IMR-90 (cell line): ENCODE results near the gene RAD51B. TPM values are rescaled to one million over a fixed set of nuclear protein-coding genes. Genes with fewer than 3 reads are reported as not detected.

Experiments used
- ATAC-seq: fragments of 200-7000 bp; cut with Tn5 transposase; 2 replicates; pipeline ENCODE4 v1.9.1; 2020; ENCODE audit warnings: low read depth, mild to moderate bottlenecking, moderate library complexity
- BruUV-seq: library from RNA; stranded (reverse); fragments of 400-500 nt; replicated peaks from 2 replicates; lab custom pipeline; 2021; lab: Mats Ljungman, UMichigan
- CTCF ChIA-PET: fragments of 300-600 bp; formaldehyde crosslinking; extraction: SDS; loops from one replicate; lab custom pipeline; 2021; ENCODE audit warnings: antibody characterized with exemption; lab: Yijun Ruan, JAX
- POLR2A ChIA-PET: fragments of 300-600 bp; sonication (Branson Sonifier 250); formaldehyde crosslinking; loops from one replicate; lab custom pipeline; 2022; ENCODE audit warnings: antibody characterized with exemption; ENCODE audit not compliant: unreplicated experiment; lab: Charles Lee
- DNase-seq: peaks from one replicate; pipeline ENCODE4 v3.0.0; 2013
- H2AFZ ChIP-seq: replicated peaks from 2 replicates; pipeline ENCODE3; 2013; ENCODE audit warnings: low read length, mild to moderate bottlenecking; ENCODE audit not compliant: poor library complexity
- H2AK5ac ChIP-seq: 2 replicates; pipeline ENCODE4 v1.6.1; 2013; ENCODE audit warnings: low read depth, low read length, inconsistent platforms
- H2AK9ac ChIP-seq: replicated peaks from 2 replicates; pipeline ENCODE3; 2013; ENCODE audit warnings: mild to moderate bottlenecking, low read depth, low read length, moderate library complexity; ENCODE audit not compliant: poor library complexity
- H2BK120ac ChIP-seq: 2 replicates; pipeline ENCODE4 v1.6.1; 2013; ENCODE audit warnings: low read depth, low read length, inconsistent platforms
- H2BK15ac ChIP-seq: 3 replicates; pipeline ENCODE4 v1.6.1; 2013; ENCODE audit warnings: low read depth, low read length, inconsistent platforms
- H2BK20ac ChIP-seq: 2 replicates; pipeline ENCODE4 v1.6.1; 2013; ENCODE audit warnings: low read depth, mild to moderate bottlenecking, inconsistent platforms, low read length, moderate library complexity
- H2BK5ac ChIP-seq: 2 replicates; pipeline ENCODE4 v1.6.1; 2013; ENCODE audit warnings: mild to moderate bottlenecking, low read depth, low read length, inconsistent platforms; ENCODE audit not compliant: poor library complexity, severe bottlenecking
- H3K14ac ChIP-seq: replicated peaks from 2 replicates; pipeline ENCODE4 v1.6.1; 2013; ENCODE audit warnings: low read depth, low read length, inconsistent platforms
- H3K18ac ChIP-seq: 2 replicates; pipeline ENCODE4 v1.6.1; 2013; ENCODE audit warnings: low read depth, low read length, control low read depth
- H3K23ac ChIP-seq: 2 replicates; pipeline ENCODE4 v1.6.1; 2013; ENCODE audit warnings: low read depth, low read length, inconsistent platforms
- H3K27ac ChIP-seq: 2 replicates; pipeline ENCODE4 v1.5.1; 2013; ENCODE audit warnings: mild to moderate bottlenecking, control low read depth, low read length; ENCODE audit not compliant: insufficient read depth
- H3K27me3 ChIP-seq: 2 replicates; pipeline ENCODE4 v1.6.1; 2013; ENCODE audit warnings: low read length; ENCODE audit not compliant: control insufficient read depth, insufficient read depth
- H3K36me3 ChIP-seq: 2 replicates; pipeline ENCODE4 v1.6.1; 2013; ENCODE audit warnings: low read length, mixed read lengths; ENCODE audit not compliant: control insufficient read depth, insufficient read depth
- H3K4ac ChIP-seq: 2 replicates; pipeline ENCODE4 v1.6.1; 2013; ENCODE audit warnings: low read depth, low read length, inconsistent platforms
- H3K4me1 ChIP-seq: 2 replicates; pipeline ENCODE4 v1.6.1; 2013; ENCODE audit warnings: low read length, mixed read lengths; ENCODE audit not compliant: control insufficient read depth, insufficient read depth
- H3K4me2 ChIP-seq: 2 replicates; pipeline ENCODE4 v1.6.1; 2013; ENCODE audit warnings: low read depth, mild to moderate bottlenecking, control low read depth, low read length, moderate library complexity
- H3K4me3 ChIP-seq: 2 replicates; pipeline ENCODE4 v1.5.1; 2013; ENCODE audit warnings: low read depth, mild to moderate bottlenecking, control low read depth, low read length, moderate library complexity; ENCODE audit not compliant: insufficient read depth
- H3K56ac ChIP-seq: 2 replicates; pipeline ENCODE4 v1.6.1; 2013; ENCODE audit warnings: low read length, inconsistent platforms; ENCODE audit not compliant: insufficient read depth; ENCODE audit errors: extremely low read depth
- H3K79me1 ChIP-seq, 2 experiments: 2 replicates each; pipeline ENCODE4 v1.6.1; 2013; ENCODE audit warnings: low read length in 2 of 2, inconsistent platforms in 1 of 2, low read depth in 1 of 2
- H3K9ac ChIP-seq: 2 replicates; pipeline ENCODE4 v1.6.1; 2013; ENCODE audit warnings: low read depth, low read length, control low read depth
- H3K9me1 ChIP-seq: 2 replicates; pipeline ENCODE4 v1.6.1; 2013; ENCODE audit warnings: low read length, inconsistent platforms; ENCODE audit not compliant: insufficient read depth
- H3K9me3 ChIP-seq: 2 replicates; pipeline ENCODE4 v1.6.1; 2013; ENCODE audit warnings: low read length; ENCODE audit not compliant: control insufficient read depth, insufficient read depth
- H4K20me1 ChIP-seq: 2 replicates; pipeline ENCODE4 v1.6.1; 2013; ENCODE audit warnings: low read length, inconsistent platforms; ENCODE audit not compliant: insufficient read depth
- H4K5ac ChIP-seq: 2 replicates; pipeline ENCODE4 v1.6.1; 2013; ENCODE audit warnings: mild to moderate bottlenecking, low read depth, low read length, control low read depth
- H4K8ac ChIP-seq, 2 experiments: 2 replicates each; pipeline ENCODE4 v1.6.1; 2013; ENCODE audit warnings: low read depth in 2 of 2, low read length in 2 of 2, control low read depth in 1 of 2, inconsistent platforms in 1 of 2
- H4K91ac ChIP-seq: 2 replicates; pipeline ENCODE4 v1.6.1; 2013; ENCODE audit warnings: low read depth, low read length, inconsistent platforms; ENCODE audit not compliant: insufficient read depth
- CEBPB ChIP-seq: IDR thresholded peaks from 2 replicates; pipeline ENCODE4 v1.6.1; 2012; ENCODE audit warnings: low read depth, low read length, improper control_type of control experiment
- CHD1 ChIP-seq: IDR thresholded peaks from 2 replicates; pipeline ENCODE4 v1.6.1; 2012; ENCODE audit warnings: low read depth, low read length, improper control_type of control experiment
- CTCF ChIP-seq: conservative IDR thresholded peaks from 2 replicates; pipeline ENCODE4 v1.5.1; 2012; ENCODE audit warnings: mild to moderate bottlenecking, low read depth, low read length, improper control_type of control experiment
- FOS ChIP-seq: fragments of 150-350 bp; IDR thresholded peaks from 2 replicates; pipeline ENCODE4 v1.6.1; 2016; ENCODE audit warnings: low read depth, low read length
- MAFK ChIP-seq: IDR thresholded peaks from 2 replicates; pipeline ENCODE4 v1.6.1; 2012; ENCODE audit warnings: low read depth, low read length, improper control_type of control experiment
- MAZ ChIP-seq: IDR thresholded peaks from 2 replicates; pipeline ENCODE4 v1.6.1; 2012; ENCODE audit warnings: low read depth, mild to moderate bottlenecking, low read length, improper control_type of control experiment, moderate library complexity, borderline replicate concordance
- POLR2A ChIP-seq: IDR thresholded peaks from 2 replicates; pipeline ENCODE4 v1.6.1; 2012; ENCODE audit warnings: mild to moderate bottlenecking, low read depth, low read length
- RAD21 ChIP-seq: IDR thresholded peaks from 2 replicates; pipeline ENCODE4 v1.6.1; 2012; ENCODE audit warnings: low read length, improper control_type of control experiment
- RFX5 ChIP-seq: IDR thresholded peaks from 2 replicates; pipeline ENCODE4 v1.8.0; 2012; ENCODE audit warnings: low read depth, mild to moderate bottlenecking, low read length, moderate library complexity
- WGBS, 2 experiments: methylation state at CpG; one replicate each; pipeline versions ENCODE4 v1.1.5 to v1.1.7; 2013; ENCODE audit warnings: missing lambda C conversion rate in 2 of 2; ENCODE audit not compliant: insufficient read length in 1 of 2; ENCODE audit errors: extremely low coverage in 2 of 2; 5-methylcytosine and 5-hydroxymethylcytosine counted together
- dilution Hi-C: fragments of 300-500 bp; cut with HindIII; formaldehyde crosslinking; loops from one replicate; pipeline ENCODE4 v1.14.3; 2018; ENCODE audit warnings: low sequenced_read_pairs; ENCODE audit not compliant: unreplicated experiment
- in situ Hi-C: fragments of 300-500 bp; cut with MboI; formaldehyde crosslinking; loops from 3 replicates; pipeline ENCODE4 v1.14.3; 2019; ENCODE audit warnings: low sequenced_read_pairs, inconsistent platforms, mixed read lengths
- intact Hi-C: fragments of 100-400 bp; cut with micrococcal nuclease; formaldehyde crosslinking; loops from 2 replicates; pipeline ENCODE4 v1.10.0; 2022
- polyA plus RNA-seq, 3 experiments: library from polyadenylated mRNA; depleted of rRNA; stranded (reverse); fragments of >200 nt; gene quantifications; 2 replicates each; pipeline ENCODE4 v1.2.3, GENCODE V29; 2012; ENCODE audit warnings: low replicate concordance in 1 of 3
- total RNA-seq: library from RNA; depleted of rRNA; stranded (reverse); fragments of >200 nt; gene quantifications from 2 replicates; pipeline ENCODE4 v1.2.3, GENCODE V29; 2012
- TF ChIP-seq, protein P1 (sequence below): fragments of 150-350 bp; IDR thresholded peaks from 2 replicates; pipeline ENCODE4 v1.6.1; 2016; ENCODE audit warnings: low read depth, mild to moderate bottlenecking, low read length, moderate library complexity, borderline replicate concordance

Gene RAD51B
- total and polyA plus RNA-seq, 2 of the 4 experiments (the other 2 are of a cell fraction): 5.1 to 18.8 TPM

DNA sequence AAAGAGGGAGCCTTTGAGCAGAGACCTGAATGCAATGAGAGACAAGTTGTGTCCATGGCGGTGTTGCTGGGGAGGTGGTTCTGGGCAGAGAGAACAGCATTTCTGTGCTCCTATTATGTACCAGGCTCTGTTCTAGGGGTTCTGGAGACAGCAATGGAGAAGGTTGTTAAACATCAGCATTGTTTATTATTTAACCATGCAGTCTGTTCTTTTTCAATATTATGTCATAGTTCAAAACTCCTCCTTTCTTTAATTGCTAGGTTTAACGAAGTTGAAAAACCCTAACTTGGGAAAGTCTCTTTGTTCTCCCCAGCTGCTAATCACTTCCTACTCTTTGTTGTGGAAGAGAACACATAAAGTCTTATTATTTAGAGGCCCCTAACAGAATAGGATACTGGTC is 279.3 kb downstream of the RAD51B start:
- CTCF ChIA-PET: no interaction called here
- POLR2A ChIA-PET: no interaction called here
- no peak for ATAC-seq

More for the DNA sequence above, 279.3 kb downstream of the RAD51B start:
- no peak overlapping the region for H3K27ac ChIP-seq
- DNase-seq: no peak
- no peaks in the 10 kb centered on the region for H3K79me1 ChIP-seq
- no peak overlapping the region for H2BK5ac ChIP-seq
- H3K23ac ChIP-seq: no peak overlapping the region
- no peaks in the 10 kb centered on the region for H3K27me3 ChIP-seq
- H2AK9ac ChIP-seq: no peak overlapping the region
- H3K14ac ChIP-seq: no peak overlapping the region
- TF ChIP-seq MAFK (no peak), CTCF (no peak), FOS (no peak), CEBPB (no peak), RAD21 (no peak), RFX5 (no peak), MAZ (no peak), CHD1 (no peak), POLR2A (no peak)
- TF ChIP-seq, protein P1, sequence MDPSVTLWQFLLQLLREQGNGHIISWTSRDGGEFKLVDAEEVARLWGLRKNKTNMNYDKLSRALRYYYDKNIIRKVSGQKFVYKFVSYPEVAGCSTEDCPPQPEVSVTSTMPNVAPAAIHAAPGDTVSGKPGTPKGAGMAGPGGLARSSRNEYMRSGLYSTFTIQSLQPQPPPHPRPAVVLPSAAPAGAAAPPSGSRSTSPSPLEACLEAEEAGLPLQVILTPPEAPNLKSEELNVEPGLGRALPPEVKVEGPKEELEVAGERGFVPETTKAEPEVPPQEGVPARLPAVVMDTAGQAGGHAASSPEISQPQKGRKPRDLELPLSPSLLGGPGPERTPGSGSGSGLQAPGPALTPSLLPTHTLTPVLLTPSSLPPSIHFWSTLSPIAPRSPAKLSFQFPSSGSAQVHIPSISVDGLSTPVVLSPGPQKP: no peak
- H3K36me3 ChIP-seq: no peaks in the 10 kb centered on the region
- H3K4ac ChIP-seq: no peak overlapping the region
- no peak overlapping the region for H3K56ac ChIP-seq
- H2AK5ac ChIP-seq: no peak overlapping the region
- H2AFZ ChIP-seq: no peak overlapping the region
- H4K5ac ChIP-seq: no peak overlapping the region
- dilution Hi-C loops (no loop called here), in situ Hi-C loops (no loop called here), intact Hi-C loops (no loop called here)
- no peak overlapping the region for H2BK120ac ChIP-seq
- no peak overlapping the region for H4K91ac ChIP-seq
- no peak overlapping the region for H2BK15ac ChIP-seq
- peaks cover 11% of the 10 kb centered on the region for H3K9me3 ChIP-seq
- no peaks in the 10 kb centered on the region for H4K20me1 ChIP-seq
- H3K4me3 ChIP-seq: no peak overlapping the region
- no peak overlapping the region for H3K9ac ChIP-seq
- BruUV-seq: no TSS peak
- no CpG with 5 or more reads among the region's 2 CpGs for WGBS, 2 experiments
- H2BK20ac ChIP-seq: no peak overlapping the region
- peaks cover 2% of the 10 kb centered on the region; the same call in 1 of the 2 replicates for H3K9me1 ChIP-seq
- peaks cover 1% of the 10 kb centered on the region; the same call in 1 of the 2 replicates for H3K4me1 ChIP-seq
- no peak overlapping the region for H3K4me2 ChIP-seq
- H4K8ac ChIP-seq: no peak overlapping the region
- H3K18ac ChIP-seq: no peak overlapping the region
